IMR-90 (cell line): ENCODE results near the gene CDH1.

Experiments used
- CEBPB ChIP-seq: IDR thresholded peaks from 2 replicates; pipeline ENCODE4 v1.6.1; 2012; ENCODE audit warnings: low read depth, low read length, improper control_type of control experiment
- CHD1 ChIP-seq: IDR thresholded peaks from 2 replicates; pipeline ENCODE4 v1.6.1; 2012; ENCODE audit warnings: low read depth, low read length, improper control_type of control experiment
- CTCF ChIP-seq: conservative IDR thresholded peaks from 2 replicates; pipeline ENCODE4 v1.5.1; 2012; ENCODE audit warnings: mild to moderate bottlenecking, low read depth, low read length, improper control_type of control experiment
- FOS ChIP-seq: fragments of 150-350 bp; IDR thresholded peaks from 2 replicates; pipeline ENCODE4 v1.6.1; 2016; ENCODE audit warnings: low read depth, low read length
- MAZ ChIP-seq: IDR thresholded peaks from 2 replicates; pipeline ENCODE4 v1.6.1; 2012; ENCODE audit warnings: low read depth, mild to moderate bottlenecking, low read length, improper control_type of control experiment, moderate library complexity, borderline replicate concordance
- MXI1 ChIP-seq: IDR thresholded peaks from 2 replicates; pipeline ENCODE4 v1.6.1; 2012; ENCODE audit warnings: low read depth, mild to moderate bottlenecking, low read length, moderate library complexity, borderline replicate concordance
- NFE2L2 ChIP-seq: fragments of 150-350 bp; IDR thresholded peaks from 2 replicates; pipeline ENCODE4 v1.6.1; 2016; ENCODE audit warnings: low read depth, mild to moderate bottlenecking, low read length
- POLR2A ChIP-seq: IDR thresholded peaks from 2 replicates; pipeline ENCODE4 v1.6.1; 2012; ENCODE audit warnings: mild to moderate bottlenecking, low read depth, low read length
- RAD21 ChIP-seq: IDR thresholded peaks from 2 replicates; pipeline ENCODE4 v1.6.1; 2012; ENCODE audit warnings: low read length, improper control_type of control experiment
- RCOR1 ChIP-seq: IDR thresholded peaks from 2 replicates; pipeline ENCODE4 v1.6.1; 2012; ENCODE audit warnings: mild to moderate bottlenecking, low read length, improper control_type of control experiment; ENCODE audit not compliant: insufficient replicate concordance
- RFX5 ChIP-seq: IDR thresholded peaks from 2 replicates; pipeline ENCODE4 v1.8.0; 2012; ENCODE audit warnings: low read depth, mild to moderate bottlenecking, low read length, moderate library complexity
- SMC3 ChIP-seq: fragments of 150-350 bp; IDR thresholded peaks from 2 replicates; pipeline ENCODE4 v1.6.1; 2016; ENCODE audit warnings: low read depth, mild to moderate bottlenecking, antibody characterized with exemption, low read length, moderate library complexity
- TF ChIP-seq, protein P1 (sequence below): fragments of 150-350 bp; IDR thresholded peaks from 2 replicates; pipeline ENCODE4 v1.6.1; 2017; ENCODE audit warnings: mild to moderate bottlenecking, antibody characterized with exemption, low read length, low read depth

DNA sequence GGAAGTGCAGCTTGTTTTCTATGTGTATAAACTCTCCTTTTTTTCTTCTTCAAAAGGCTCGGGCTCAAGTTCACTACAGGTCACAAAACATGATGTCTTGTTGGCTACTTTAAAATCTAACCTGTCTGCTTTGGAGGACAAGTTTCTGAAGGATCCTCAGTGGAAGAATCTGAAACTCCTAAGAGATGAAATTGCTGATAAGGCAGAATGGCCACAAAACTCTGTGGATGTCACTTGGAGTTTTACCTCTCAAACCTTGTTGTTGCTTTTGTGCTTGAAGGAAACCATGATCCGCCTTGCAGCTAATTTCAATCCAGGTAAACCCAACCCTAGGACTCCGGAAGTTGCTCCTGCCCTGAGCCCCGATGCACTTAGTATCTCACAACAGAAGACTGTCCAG, 122.7 kb downstream of the CDH1 start:
- TF ChIP-seq CTCF (no peak), POLR2A (no peak), MXI1 (no peak), RFX5 (no peak), RCOR1 (no peak), RAD21 (no peak), MAZ (no peak), NFE2L2 (no peak), CHD1 (no peak), SMC3 (no peak), CEBPB (no peak), FOS (no peak)
- TF ChIP-seq, protein P1, sequence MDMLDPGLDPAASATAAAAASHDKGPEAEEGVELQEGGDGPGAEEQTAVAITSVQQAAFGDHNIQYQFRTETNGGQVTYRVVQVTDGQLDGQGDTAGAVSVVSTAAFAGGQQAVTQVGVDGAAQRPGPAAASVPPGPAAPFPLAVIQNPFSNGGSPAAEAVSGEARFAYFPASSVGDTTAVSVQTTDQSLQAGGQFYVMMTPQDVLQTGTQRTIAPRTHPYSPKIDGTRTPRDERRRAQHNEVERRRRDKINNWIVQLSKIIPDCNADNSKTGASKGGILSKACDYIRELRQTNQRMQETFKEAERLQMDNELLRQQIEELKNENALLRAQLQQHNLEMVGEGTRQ = no peak
